Measurements from ENCODE around the gene KCNJ6.

DNA sequence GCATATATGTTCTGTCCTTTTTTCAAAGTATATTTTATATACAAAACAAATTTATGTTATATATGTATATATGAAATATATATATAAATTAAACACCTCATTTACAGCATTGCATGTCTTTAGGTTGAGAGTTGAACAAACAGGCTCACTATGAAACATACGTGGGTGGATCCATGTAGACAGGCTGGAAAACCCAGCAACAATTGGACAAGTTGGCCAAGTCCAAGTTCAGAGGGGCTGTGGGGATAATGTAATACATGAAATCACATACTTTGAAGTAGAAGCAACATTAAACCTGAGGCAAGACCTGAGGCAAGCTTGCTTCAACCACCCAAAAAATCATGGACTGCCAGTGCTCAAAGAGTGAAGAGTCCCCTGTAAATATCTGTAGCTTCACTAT lies 39.7 kb downstream of the KCNJ6 start:
- no peak for TF ChIP-seq CBX5 (IDR thresholded peaks at IDR 0.05; ENCODE audit: borderline replicate concordance, low read depth)
- no peak for TF ChIP-seq SP1 (CRISPR knock-in tag; IDR thresholded peaks at IDR 0.05)
- TF ChIP-seq, protein P1, sequence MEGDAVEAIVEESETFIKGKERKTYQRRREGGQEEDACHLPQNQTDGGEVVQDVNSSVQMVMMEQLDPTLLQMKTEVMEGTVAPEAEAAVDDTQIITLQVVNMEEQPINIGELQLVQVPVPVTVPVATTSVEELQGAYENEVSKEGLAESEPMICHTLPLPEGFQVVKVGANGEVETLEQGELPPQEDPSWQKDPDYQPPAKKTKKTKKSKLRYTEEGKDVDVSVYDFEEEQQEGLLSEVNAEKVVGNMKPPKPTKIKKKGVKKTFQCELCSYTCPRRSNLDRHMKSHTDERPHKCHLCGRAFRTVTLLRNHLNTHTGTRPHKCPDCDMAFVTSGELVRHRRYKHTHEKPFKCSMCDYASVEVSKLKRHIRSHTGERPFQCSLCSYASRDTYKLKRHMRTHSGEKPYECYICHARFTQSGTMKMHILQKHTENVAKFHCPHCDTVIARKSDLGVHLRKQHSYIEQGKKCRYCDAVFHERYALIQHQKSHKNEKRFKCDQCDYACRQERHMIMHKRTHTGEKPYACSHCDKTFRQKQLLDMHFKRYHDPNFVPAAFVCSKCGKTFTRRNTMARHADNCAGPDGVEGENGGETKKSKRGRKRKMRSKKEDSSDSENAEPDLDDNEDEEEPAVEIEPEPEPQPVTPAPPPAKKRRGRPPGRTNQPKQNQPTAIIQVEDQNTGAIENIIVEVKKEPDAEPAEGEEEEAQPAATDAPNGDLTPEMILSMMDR (IDR thresholded peaks at IDR 0.05 in 2 of 3, conservative IDR thresholded peaks at IDR 0.05 in 1 of 3; ENCODE audit: insufficient read depth in 2 of 3, low read depth in 1 of 3, low read length in 3 of 3): no peak
- no peak for TF ChIP-seq TAF1 (IDR thresholded peaks at IDR 0.05; ENCODE audit: control insufficient read depth, extremely low read depth, insufficient read depth, low read length, severe bottlenecking)
- no peak for TF ChIP-seq SUPT5H (IDR thresholded peaks at IDR 0.05)
- no peak for TF ChIP-seq NFYB (IDR thresholded peaks at IDR 0.05; ENCODE audit: extremely low read depth, insufficient read length)
- TF ChIP-seq RBM17 (IDR thresholded peaks at IDR 0.05; ENCODE audit: borderline replicate concordance, low read depth, low read length): no peak
- no peak for TF ChIP-seq SMAD1 (IDR thresholded peaks at IDR 0.05; ENCODE audit: low read depth, low read length, partially characterized antibody)
- TF ChIP-seq, protein P2, sequence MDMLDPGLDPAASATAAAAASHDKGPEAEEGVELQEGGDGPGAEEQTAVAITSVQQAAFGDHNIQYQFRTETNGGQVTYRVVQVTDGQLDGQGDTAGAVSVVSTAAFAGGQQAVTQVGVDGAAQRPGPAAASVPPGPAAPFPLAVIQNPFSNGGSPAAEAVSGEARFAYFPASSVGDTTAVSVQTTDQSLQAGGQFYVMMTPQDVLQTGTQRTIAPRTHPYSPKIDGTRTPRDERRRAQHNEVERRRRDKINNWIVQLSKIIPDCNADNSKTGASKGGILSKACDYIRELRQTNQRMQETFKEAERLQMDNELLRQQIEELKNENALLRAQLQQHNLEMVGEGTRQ (CRISPR knock-in tag; IDR thresholded peaks at IDR 0.05): no peak
- TF ChIP-seq FOS (IDR thresholded peaks at IDR 0.05; ENCODE audit: extremely low read depth, insufficient read length): no peak
- TF ChIP-seq, protein P3, sequence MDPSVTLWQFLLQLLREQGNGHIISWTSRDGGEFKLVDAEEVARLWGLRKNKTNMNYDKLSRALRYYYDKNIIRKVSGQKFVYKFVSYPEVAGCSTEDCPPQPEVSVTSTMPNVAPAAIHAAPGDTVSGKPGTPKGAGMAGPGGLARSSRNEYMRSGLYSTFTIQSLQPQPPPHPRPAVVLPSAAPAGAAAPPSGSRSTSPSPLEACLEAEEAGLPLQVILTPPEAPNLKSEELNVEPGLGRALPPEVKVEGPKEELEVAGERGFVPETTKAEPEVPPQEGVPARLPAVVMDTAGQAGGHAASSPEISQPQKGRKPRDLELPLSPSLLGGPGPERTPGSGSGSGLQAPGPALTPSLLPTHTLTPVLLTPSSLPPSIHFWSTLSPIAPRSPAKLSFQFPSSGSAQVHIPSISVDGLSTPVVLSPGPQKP (CRISPR knock-in tag; IDR thresholded peaks at IDR 0.05): no peak
- TF ChIP-seq, protein P4, sequence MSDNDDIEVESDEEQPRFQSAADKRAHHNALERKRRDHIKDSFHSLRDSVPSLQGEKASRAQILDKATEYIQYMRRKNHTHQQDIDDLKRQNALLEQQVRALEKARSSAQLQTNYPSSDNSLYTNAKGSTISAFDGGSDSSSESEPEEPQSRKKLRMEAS (CRISPR knock-in tag; IDR thresholded peaks at IDR 0.05): no peak

Data from K562 (cell line).